ENCODE measurements around the gene SLC25A10.

DNA sequence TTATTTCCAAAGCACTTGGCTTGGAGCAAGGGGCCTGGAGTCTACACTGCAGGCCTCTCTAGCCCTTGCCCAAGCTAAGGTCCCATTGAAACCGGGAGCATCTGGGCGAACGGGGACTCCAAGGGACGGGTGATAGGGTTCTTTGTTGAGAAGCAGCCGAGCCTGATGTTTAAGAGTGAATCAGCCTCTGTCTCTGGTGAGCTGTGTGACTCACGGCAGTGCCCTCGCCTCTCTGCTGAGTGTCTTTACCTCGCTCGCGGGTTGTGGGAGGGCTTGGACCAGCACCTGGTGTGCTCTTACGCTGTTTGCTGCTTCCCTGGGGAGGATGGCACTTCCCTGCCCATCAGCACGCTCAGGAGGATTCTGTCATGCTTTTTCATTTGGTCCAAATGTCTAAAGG lies 27.0 kb upstream of the SLC25A10 start:
- TF ChIP-seq CTCF (conservative IDR thresholded peaks at IDR 0.05; ENCODE audit: low read depth, low read length) (no peak), EZH2 (IDR thresholded peaks at IDR 0.05; ENCODE audit: low read length, unreplicated experiment) (no peak), EZH2phosphoT487 (IDR thresholded peaks at IDR 0.05; ENCODE audit: borderline replicate concordance, low read length) (no peak)

Measured in PC-3 (cell line).